Measurements from ENCODE around the gene RNF113B.

GRCh38 chr13:98204546-98204945 lies 27.5 kb upstream of the RNF113B start:
- TF ChIP-seq EZH2 (IDR thresholded peaks at IDR 0.05; ENCODE audit: low read depth) (no peak), CTCF (conservative IDR thresholded peaks at IDR 0.05) (no peak)

Measured in PC-9 (cell line).